PFSK-1 (cell line): ENCODE results near the gene HOXD10.

ENCODE experiments used
- FOXP2 ChIP-seq: optimal IDR thresholded peaks from 2 replicates; pipeline ENCODE3; 2011; ENCODE audit warnings: borderline replicate concordance, control low read depth, inconsistent platforms; ENCODE audit not compliant: insufficient read depth; ENCODE audit errors: extremely low read length, extremely low read depth
- POLR2AphosphoS5 ChIP-seq: IDR thresholded peaks from 2 replicates; pipeline ENCODE4 v1.6.1; 2012; ENCODE audit warnings: low read depth, mild to moderate bottlenecking, control low read depth, low read length, moderate library complexity
- SIN3A ChIP-seq: IDR thresholded peaks from 2 replicates; pipeline ENCODE4 v1.6.1; 2012; ENCODE audit warnings: mild to moderate bottlenecking, low read length, moderate library complexity, borderline replicate concordance; ENCODE audit not compliant: insufficient read depth
- TAF1 ChIP-seq: IDR thresholded peaks from 2 replicates; pipeline ENCODE4 v1.6.1; 2012; ENCODE audit warnings: low read length, control low read depth, borderline replicate concordance; ENCODE audit not compliant: insufficient read depth
- TF ChIP-seq, protein P1 (sequence below), 2 experiments: IDR thresholded peaks; 2 replicates each; pipeline versions ENCODE4 v1.6.1 to v1.8.0; 2011 to 2012; ENCODE audit warnings: low read depth in 2 of 2, low read length in 2 of 2, control low read depth in 1 of 2, inconsistent platforms in 1 of 2, mild to moderate bottlenecking in 1 of 2, moderate library complexity in 1 of 2; ENCODE audit not compliant: insufficient read depth in 1 of 2

HOXD10 gene

DNA sequence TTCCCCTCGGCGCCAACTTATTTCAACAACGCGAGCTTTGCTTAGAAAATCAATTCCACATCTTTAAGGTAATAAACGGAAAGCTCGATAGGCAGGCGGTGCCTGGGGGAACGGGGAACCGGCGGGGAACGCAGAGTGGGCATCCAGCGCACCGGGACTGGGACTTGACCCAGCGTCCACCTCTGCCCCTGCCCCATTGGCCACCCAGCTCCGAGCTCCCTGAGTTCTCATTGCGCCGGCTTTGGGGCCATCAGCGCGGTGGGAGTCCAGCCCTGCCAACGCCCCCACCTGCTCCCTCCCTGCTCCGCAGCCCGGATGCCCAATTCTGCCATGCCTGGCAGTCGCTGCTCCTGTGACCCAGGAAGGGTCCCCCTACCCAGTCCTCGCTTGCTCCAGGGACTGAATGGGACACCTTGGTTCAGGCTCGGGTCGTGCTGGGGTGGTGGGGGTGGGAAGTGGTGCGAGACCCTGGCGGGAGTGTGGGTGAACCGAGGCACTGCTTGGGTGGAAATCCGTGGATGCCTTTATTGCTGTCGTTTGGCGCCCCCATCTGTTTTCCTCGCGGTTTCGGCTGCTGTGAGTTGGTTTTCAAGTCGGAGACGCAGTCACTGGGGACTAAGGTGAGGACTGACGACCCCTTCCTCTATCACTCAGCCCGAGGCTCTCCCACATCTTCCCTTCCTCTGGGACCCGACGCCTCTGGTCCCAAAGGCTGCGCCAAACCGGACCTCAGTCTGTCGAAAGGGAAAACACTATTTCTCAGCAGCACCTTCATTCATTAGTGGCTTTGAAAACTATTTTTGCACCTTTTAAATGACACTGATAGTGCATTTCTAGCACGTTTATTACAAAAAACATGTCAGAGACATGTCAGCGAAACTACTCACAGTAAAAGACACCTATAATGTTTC, 30.5 kb upstream of the HOXD10 start:
- no peak for TF ChIP-seq TAF1
- no peak for TF ChIP-seq POLR2AphosphoS5

- no peak for TF ChIP-seq SIN3A
- TF ChIP-seq POLR2AphosphoS5 = no peak
- TF ChIP-seq, protein P1, sequence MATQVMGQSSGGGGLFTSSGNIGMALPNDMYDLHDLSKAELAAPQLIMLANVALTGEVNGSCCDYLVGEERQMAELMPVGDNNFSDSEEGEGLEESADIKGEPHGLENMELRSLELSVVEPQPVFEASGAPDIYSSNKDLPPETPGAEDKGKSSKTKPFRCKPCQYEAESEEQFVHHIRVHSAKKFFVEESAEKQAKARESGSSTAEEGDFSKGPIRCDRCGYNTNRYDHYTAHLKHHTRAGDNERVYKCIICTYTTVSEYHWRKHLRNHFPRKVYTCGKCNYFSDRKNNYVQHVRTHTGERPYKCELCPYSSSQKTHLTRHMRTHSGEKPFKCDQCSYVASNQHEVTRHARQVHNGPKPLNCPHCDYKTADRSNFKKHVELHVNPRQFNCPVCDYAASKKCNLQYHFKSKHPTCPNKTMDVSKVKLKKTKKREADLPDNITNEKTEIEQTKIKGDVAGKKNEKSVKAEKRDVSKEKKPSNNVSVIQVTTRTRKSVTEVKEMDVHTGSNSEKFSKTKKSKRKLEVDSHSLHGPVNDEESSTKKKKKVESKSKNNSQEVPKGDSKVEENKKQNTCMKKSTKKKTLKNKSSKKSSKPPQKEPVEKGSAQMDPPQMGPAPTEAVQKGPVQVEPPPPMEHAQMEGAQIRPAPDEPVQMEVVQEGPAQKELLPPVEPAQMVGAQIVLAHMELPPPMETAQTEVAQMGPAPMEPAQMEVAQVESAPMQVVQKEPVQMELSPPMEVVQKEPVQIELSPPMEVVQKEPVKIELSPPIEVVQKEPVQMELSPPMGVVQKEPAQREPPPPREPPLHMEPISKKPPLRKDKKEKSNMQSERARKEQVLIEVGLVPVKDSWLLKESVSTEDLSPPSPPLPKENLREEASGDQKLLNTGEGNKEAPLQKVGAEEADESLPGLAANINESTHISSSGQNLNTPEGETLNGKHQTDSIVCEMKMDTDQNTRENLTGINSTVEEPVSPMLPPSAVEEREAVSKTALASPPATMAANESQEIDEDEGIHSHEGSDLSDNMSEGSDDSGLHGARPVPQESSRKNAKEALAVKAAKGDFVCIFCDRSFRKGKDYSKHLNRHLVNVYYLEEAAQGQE (IDR thresholded peaks at IDR 0.05; ENCODE audit: insufficient read depth in 1 of 2, low read depth in 2 of 2, low read length in 2 of 2) = no peak
- TF ChIP-seq FOXP2 = no peak
- TF ChIP-seq TAF1 = no peak
Observed at GRCh38 chr2:176087330-176088047, 29.1 kb upstream of the HOXD10 start.

DNA sequence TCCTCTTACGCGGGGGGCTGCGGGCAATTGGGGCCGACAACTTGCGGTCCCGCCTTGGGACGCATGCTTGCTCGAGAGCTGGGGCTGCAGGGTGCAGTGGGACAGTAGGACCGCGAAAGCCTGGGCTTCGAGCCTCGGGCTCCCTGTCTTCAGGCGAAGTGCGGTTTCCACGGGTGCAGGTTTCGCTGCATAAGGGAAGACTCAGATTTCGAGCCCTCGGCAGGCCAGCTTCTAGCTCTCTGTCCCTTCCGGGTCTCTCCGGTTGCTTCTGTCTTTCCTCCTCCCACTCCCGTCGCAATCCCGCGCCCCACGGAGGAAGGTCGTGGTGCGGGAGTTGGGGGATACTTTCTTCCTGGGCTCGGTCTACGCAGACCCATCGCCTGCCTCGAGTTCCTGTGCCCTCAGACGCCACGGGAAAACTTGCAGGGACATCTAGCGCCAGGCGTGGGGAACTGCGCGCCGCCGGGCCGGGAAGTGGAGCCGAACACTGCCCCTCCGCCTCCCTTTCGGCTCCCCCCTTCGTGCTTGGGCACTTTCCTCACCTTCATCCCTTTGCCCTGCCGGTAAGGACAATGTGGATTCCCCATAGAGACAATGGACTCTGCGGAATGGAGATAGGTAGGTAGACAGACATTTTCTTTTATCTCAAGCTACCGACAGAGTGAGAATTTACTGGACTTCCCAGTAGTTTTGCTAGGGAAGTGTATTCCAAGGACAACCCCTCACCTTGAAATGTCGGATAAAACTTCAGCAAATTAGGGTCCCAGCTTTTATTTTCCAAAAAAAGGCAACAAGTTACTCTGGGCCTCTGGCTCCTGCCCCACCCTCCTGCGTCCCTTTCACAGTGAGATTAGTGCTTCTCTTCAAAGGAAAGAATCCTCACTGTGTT, 28.3 kb upstream of the HOXD10 start:
- TF ChIP-seq TAF1 (no peak), FOXP2 (no peak), SIN3A (no peak), POLR2AphosphoS5 (no peak)
- TF ChIP-seq, protein P1 (IDR thresholded peaks at IDR 0.05; ENCODE audit: insufficient read depth in 1 of 2, low read depth in 2 of 2, low read length in 2 of 2) = no peak

DNA sequence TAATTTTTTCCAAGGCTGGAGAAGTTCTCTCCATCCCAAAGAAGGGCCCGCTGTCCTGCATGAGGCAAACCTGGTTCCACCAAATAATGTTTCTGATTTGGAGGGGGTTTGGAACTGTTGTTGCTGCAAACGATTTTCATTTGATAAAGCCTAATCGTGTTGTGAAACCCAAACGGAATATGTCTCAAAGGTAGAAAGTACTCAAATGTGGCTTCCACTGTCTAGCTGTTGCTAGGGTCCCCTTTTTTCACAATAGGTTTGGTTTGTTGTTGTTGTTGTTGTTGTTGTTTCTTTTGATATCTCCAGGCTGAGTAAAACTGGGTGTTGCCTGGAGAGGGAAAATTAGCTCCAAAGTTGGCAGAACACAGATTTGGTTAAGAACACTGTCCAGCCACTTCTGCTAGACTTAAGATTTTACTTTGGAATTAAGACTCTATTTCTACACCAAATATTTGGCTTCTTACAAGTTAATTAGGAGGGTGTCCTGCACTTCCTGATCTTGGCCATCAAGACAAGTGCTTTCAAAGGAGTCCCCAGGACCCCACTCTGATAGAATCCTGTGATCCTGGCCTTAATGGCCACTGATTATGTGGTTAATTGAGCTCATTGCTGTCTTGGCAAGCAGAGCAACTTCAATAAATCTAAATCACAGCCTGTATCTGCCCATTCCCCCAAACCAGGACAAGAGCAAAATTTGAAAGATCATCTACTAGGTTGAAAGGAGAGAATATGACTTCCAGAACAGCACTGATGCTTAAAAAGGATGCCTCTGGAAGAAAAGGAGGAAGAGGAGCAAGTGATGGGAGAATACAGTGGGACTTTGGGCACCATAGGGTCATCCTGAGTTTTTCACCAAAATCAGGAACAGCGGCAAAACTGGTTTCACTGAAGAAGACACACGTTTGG, 27.4 kb upstream of the HOXD10 start:
- TF ChIP-seq SIN3A = no peak
- TF ChIP-seq, protein P1 (IDR thresholded peaks at IDR 0.05; ENCODE audit: insufficient read depth in 1 of 2, low read depth in 2 of 2, low read length in 2 of 2) = no peak
- no peak for TF ChIP-seq TAF1
- TF ChIP-seq POLR2AphosphoS5 = no peak
- TF ChIP-seq FOXP2 = no peak
